Muscle layer of colon (tissue), 2 donors: Measurements from ENCODE around the gene UTF1.

ENCODE experiments used
- H3K27ac ChIP-seq: one replicate; pipeline ENCODE4 v1.7.0; 2013; ENCODE audit warnings: low read depth, mild to moderate bottlenecking, low read length, moderate library complexity
- H3K27me3 ChIP-seq, 2 donors: one replicate each; pipeline ENCODE4 v1.7.0; 2013; ENCODE audit warnings: low read length in 2 of 2, mild to moderate bottlenecking in 2 of 2; ENCODE audit not compliant: insufficient read depth in 2 of 2, control insufficient read depth in 1 of 2
- H3K36me3 ChIP-seq: one replicate; pipeline ENCODE4 v1.7.0; 2013; ENCODE audit warnings: mild to moderate bottlenecking, low read length; ENCODE audit not compliant: insufficient read depth
- H3K4me1 ChIP-seq: one replicate; pipeline ENCODE4 v1.7.0; 2013; ENCODE audit warnings: mild to moderate bottlenecking, low read length; ENCODE audit not compliant: insufficient read depth
- H3K4me3 ChIP-seq, 2 donors: one replicate each; pipeline ENCODE4 v1.7.0; 2013; ENCODE audit warnings: low read length in 2 of 2, low read depth in 1 of 2, mild to moderate bottlenecking in 1 of 2, moderate library complexity in 1 of 2
- H3K9ac ChIP-seq: one replicate; pipeline ENCODE4 v1.7.0; 2013; ENCODE audit warnings: low read length
- H3K9me3 ChIP-seq: one replicate; pipeline ENCODE4 v1.7.0; 2013; ENCODE audit warnings: mild to moderate bottlenecking, low read length
- donor health status: abdominal sarcoma.
- donor health status: Adenocarcinoma of cecum.

UTF1 gene

DNA sequence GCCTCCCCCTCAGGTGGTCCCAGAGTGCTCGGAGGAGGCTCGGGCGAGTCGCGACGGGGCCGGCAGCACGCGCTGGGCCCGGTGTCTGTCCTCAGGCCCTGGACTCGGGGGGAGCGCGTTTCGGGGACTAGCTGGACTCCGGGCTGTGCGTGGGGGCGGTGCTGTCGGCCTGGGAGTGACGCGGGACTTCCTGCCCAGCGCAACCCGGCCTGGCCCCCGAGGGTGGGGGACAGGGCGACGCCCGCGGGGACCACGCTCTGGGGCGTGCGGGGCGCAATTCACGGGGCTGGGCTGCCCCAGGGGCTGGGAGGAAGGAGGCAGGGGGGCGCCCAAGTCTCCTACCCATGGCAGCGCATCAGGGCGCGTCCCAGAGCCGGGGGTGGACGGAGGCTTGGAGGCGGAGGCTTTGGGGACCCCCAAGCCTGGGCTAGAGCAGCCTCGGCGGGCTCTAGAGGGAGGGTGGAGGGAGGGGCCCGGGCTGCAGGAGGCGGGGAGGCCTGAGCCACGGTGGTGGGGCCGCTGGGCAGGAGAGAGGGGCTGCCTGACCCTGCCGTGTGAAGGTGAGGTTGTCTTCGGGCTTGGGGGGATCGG is 5.3 kb downstream of the UTF1 start:
- Histone ChIP-seq H3K4me3 (no peak overlapping the region), H3K36me3 (no peaks in the 10 kb centered on the region), H3K27me3 (peaks cover 0 to 67% of the 10 kb centered on the region in 2 donors)

DNA sequence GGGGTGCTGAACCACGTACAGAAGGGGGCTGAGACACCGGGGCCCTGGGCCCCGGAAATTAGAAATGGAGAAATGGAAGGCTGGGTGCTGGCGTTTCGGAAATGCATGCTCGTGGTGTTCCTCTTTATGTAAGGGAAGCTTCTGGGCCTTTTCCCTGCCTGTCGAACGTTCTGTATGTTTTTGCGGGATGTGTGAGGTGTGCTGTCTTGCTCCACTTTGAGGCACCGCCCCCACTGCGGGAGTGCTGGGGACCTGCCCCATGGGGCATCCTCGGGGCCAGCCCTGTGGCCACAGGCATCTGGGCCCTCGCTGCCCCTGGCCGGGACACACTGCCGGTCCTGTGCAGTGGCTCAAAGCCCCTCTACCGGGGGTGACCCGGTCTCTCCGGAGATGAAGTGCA is 5.9 kb downstream of the UTF1 start:
- Histone ChIP-seq H3K27me3 (peaks cover 0 to 67% of the 10 kb centered on the region in 2 donors), H3K9me3 (no peaks in the 10 kb centered on the region), H3K9ac (no peak overlapping the region), H3K27ac (no peak overlapping the region), H3K4me1 (no peaks in the 10 kb centered on the region), H3K36me3 (no peaks in the 10 kb centered on the region), H3K4me3 (no peak overlapping the region)

More for the DNA sequence above, 5.3 kb downstream of the UTF1 start:
- no peaks in the 10 kb centered on the region for H3K4me1 ChIP-seq
- no peaks in the 10 kb centered on the region for H3K9me3 ChIP-seq
- no peak overlapping the region for H3K9ac ChIP-seq
- no peak overlapping the region for H3K27ac ChIP-seq

DNA sequence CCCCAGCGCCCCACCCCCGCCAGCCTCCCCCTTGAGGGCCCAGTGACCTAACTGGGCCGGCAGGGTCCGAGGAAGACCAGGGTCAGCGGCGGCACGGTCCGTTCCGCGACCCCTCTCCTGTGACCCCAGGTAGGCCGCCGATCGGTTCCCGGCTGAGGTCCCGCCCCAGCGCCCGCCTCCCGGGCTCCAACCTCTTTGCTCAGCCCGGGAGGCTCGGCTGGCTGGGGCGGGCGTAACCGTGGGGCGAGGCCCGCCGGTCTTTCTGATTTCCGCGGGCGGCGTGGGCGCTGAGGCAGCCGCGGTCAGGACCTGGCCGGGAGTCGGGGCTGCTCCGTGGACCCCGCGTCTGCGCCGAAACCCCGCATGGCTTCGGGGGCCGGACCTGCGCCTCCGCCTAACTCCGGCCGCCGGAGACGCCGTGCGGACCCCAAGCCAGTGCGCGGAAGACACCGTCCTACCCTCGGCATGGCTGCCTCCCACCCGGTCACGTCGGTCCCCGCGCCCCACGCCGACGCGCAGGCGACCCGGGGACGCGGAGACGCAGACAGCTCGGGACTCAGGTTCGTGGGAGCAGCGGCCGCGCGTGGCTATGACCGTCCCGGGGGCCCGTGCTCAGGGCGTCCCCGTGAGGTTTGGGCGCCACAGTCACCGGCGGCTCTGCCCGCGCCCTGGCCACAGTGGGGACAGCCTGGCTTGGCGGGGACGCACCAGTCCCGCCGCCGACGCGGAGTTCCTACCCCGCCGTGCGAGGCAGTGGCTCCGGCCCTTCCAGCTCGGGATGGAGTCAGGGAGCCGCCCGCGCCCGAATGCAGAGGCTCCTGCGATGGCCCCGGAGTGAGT is 6.6 kb downstream of the UTF1 start:
- H3K9ac ChIP-seq = no peak overlapping the region
- H3K27ac ChIP-seq = no peak overlapping the region
- no peak overlapping the region for H3K4me3 ChIP-seq
- H3K27me3 ChIP-seq = peaks cover 0 to 64% of the 10 kb centered on the region in 2 donors
- no peaks in the 10 kb centered on the region for H3K9me3 ChIP-seq
- H3K4me1 ChIP-seq = no peaks in the 10 kb centered on the region
- H3K36me3 ChIP-seq = no peaks in the 10 kb centered on the region

DNA sequence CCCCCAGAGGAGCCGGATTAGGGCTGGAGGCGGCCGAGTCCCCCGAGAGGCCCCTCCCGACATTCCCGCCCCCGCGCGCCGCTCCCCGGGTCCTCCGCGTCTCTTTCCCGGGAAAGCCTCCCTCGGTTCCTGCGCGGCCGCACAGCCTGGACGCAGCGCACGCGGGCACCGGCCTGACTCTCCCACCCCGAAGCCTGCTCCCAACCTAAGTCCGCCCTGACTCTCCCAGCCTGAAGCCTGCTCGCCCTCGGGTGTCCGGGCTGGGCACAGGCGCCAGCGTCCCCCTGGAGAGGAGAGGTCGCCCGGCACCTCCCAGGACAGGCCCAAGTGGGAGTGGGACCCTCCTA is 7.2 kb downstream of the UTF1 start:
- Histone ChIP-seq H3K27ac (no peak overlapping the region), H3K9me3 (no peaks in the 10 kb centered on the region), H3K4me3 (no peak overlapping the region), H3K4me1 (no peaks in the 10 kb centered on the region), H3K9ac (no peak overlapping the region), H3K36me3 (no peaks in the 10 kb centered on the region), H3K27me3 (peaks cover 0 to 61% of the 10 kb centered on the region in 2 donors)

DNA sequence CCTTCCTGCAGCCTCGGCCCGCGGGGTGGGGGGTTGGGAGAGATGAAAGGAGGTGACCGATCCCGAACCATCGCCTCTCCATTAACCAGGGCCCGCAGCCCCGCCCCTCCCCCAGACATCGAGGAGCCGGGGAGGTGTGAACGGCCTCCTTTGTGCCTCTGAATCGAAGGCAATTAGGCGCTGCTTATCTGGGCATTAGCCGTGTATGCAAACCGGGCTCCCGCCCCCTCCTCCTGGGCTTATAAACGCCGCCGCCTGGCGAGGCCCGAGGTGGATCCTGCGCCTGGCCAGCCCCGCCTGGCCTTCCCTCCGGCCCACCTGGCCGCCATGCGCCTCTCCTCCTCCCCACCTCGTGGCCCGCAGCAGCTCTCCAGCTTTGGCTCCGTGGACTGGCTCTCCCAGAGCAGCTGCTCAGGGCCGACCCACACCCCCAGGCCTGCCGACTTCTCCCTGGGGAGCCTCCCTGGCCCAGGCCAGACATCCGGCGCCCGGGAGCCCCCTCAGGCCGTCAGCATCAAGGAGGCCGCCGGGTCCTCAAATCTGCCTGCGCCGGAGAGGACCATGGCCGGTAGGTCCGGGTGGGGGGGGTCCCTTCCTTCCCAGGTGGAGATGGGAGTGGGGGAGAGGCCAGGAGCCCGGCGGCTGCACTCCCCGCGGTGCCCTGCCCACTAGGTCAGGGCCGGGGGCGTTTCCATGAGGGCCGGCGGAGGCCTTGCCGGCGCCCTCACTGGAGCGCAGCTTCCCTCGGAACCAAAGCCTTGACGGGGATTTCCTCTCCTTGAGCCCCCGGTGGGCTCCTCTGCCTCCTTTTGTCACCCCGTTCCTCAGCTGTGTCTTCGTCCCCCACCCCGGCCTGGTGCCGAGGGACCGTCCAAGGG is 7.8 kb downstream of the UTF1 start, which contains the start of gene VENTX:
VENTX (plus strand) TSS at position 268 of the 878 bp plus-strand sequence; CDS start at position 328, 60 bp downstream.
- no peak within 1 kb of the TSS for H3K4me3 ChIP-seq
- H3K27ac ChIP-seq = no peak within 1 kb of the TSS
- H3K27me3 ChIP-seq = peaks cover 0 to 61% of the 10 kb centered on the region in 2 donors

DNA sequence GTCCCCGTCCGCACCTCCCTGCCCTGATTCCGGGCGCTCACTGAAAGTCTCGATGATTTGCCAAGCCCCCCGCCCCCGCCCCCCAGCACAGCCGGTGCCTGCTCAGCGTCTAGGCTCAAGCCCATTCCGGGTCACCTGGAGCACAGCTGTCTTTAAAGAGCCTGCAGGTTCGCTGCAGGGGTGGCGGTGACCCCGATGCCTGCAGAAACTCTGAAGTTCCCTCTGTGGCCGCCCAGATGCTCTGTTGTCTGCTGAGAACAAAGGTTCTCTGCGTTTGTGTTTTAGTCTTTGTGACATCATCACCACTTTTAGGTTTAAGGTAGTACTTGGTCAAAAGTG is 8.4 kb downstream of the UTF1 start:
- H3K27me3 ChIP-seq = peaks cover 0 to 59% of the 10 kb centered on the region in 2 donors
- no peaks in the 10 kb centered on the region for H3K36me3 ChIP-seq

More for the DNA sequence above, 7.8 kb downstream of the UTF1 start, which contains the start of gene VENTX:
- Histone ChIP-seq H3K36me3 (no peaks in the 10 kb centered on the region), H3K9me3 (no peaks in the 10 kb centered on the region), H3K4me1 (no peaks in the 10 kb centered on the region), H3K9ac (no peak within 1 kb of the TSS)

DNA sequence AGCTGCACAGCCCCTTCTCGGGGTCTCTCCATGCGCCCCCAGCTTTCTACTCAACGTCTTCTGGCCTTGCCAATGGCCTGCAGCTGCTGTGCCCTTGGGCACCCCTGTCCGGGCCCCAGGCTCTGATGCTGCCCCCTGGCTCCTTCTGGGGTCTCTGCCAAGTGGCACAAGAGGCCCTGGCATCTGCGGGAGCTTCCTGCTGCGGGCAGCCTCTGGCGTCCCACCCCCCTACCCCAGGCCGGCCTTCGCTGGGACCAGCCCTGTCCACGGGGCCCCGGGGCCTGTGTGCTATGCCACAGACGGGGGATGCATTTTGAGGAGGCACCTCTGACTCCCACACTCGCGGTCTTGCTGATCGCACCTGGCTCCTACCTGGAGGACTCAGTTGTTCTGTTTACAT is 10.0 kb downstream of the UTF1 start:
- H3K4me3 ChIP-seq = no peak overlapping the region
- no peak overlapping the region for H3K27ac ChIP-seq
- H3K9ac ChIP-seq = no peak overlapping the region
- H3K27me3 ChIP-seq = peaks cover 0 to 57% of the 10 kb centered on the region in 2 donors
- H3K9me3 ChIP-seq = no peaks in the 10 kb centered on the region
- H3K4me1 ChIP-seq = no peaks in the 10 kb centered on the region
- no peaks in the 10 kb centered on the region for H3K36me3 ChIP-seq

More for the DNA sequence above, 8.4 kb downstream of the UTF1 start:
- no peak overlapping the region for H3K27ac ChIP-seq
- no peak overlapping the region for H3K9ac ChIP-seq
- H3K4me3 ChIP-seq = no peak overlapping the region
- H3K4me1 ChIP-seq = no peaks in the 10 kb centered on the region
- no peaks in the 10 kb centered on the region for H3K9me3 ChIP-seq

DNA sequence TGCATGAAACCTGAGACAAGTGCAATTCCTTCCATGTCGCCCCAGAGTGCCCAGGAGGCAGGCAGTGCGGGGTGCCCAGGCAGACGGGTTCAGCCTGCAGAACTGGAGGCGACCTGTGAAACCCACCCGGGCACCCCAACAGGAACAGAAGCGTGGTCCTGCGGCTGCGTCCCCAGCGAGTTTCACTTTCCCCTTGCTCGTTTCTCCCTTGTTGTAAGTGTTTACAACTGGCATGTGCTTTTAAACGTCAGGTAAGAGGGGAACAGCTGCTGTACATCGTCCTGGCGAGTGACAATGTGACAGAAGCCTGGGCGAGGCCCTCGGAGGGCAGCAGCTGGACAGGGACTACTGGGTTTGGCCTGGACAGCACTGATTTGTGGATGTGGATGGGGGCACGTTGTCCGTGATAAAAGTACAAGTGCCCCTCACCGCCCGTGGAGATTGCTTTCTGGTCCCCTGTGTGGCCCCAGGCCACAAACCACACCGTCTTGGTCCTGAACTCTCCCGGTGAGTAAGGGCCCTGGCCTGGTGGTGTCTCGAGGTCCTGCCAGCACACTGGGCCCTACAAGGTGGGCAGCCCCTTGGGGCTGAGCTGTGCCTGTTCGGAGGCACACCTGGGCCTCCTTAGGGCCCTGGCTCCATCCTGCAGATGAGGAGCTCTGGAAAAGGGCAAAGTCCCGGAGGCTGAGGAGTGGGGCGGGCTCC is 11.6 kb downstream of the UTF1 start:
- Histone ChIP-seq H3K4me1 (no peaks in the 10 kb centered on the region), H3K36me3 (no peaks in the 10 kb centered on the region), H3K27ac (no peak overlapping the region), H3K4me3 (no peak overlapping the region), H3K27me3 (peaks cover 0 to 59% of the 10 kb centered on the region in 2 donors), H3K9ac (no peak overlapping the region), H3K9me3 (no peaks in the 10 kb centered on the region)

DNA sequence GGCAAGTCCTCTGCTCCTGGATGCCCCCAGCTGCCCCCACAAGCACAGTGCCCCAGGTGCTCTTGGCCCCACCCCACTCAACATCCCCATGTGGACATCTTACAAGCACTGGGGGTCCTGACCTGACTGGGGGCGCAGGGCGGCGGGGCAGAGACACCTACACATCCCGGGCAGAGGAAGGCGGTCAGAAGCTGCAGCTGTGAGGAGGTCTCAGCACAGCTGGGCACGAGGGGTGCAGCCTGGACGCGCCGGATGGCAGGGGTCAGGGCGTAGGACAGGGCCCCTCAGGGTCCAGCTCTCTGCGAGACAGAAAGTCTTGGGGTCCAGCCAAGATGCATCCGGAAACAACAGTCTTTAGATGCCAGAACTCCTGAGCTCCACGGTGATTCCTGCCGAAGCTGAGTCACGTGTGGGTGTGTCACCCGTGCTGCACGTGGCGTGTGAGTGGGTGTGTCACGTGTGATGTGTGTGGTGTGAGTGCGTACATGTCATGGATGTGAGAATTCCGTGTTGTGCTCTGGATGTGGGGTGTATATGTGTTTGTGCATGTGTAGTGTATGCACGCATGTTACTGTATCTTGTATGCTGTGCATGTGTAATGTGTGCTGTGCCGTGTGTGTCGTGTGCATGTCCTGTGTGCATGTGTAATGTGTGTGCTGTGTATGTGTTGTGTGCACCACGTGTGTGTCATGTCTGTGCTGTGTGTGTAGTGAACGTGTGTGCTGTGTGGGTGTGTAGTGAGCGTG is 12.8 kb downstream of the UTF1 start:
- no peaks in the 10 kb centered on the region for H3K4me1 ChIP-seq
- no peak overlapping the region for H3K27ac ChIP-seq
- no peaks in the 10 kb centered on the region for H3K9me3 ChIP-seq
- no peak overlapping the region for H3K9ac ChIP-seq
- H3K36me3 ChIP-seq = no peaks in the 10 kb centered on the region
- H3K4me3 ChIP-seq = no peak overlapping the region
- H3K27me3 ChIP-seq = peaks cover 0 to 58% of the 10 kb centered on the region in 2 donors

DNA sequence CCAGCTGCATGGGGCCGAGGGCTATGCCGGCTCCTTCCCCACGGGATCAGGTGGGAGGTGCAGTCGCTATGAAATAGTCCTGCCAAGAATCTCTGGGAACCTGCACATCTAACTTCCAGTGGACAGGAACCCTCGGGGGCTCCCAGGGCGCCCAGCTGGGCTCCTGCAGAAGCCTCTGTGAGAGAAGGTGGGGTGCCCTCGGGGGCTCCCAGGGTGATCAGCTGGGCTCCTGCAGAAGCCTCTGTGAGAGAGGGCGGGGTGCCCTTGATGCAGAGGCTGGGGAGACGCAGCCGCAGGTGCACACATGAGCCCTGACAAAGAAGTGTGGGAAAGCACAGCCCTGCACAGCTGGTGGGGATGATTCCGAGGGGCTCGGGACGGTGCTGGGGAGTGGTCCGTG is 13.6 kb downstream of the UTF1 start:
- Histone ChIP-seq H3K27ac (no peak overlapping the region), H3K27me3 (peaks cover 0 to 58% of the 10 kb centered on the region in 2 donors), H3K9ac (no peak overlapping the region), H3K9me3 (no peaks in the 10 kb centered on the region), H3K36me3 (no peaks in the 10 kb centered on the region), H3K4me3 (no peak overlapping the region), H3K4me1 (no peaks in the 10 kb centered on the region)
